GM18909 (cell line): ENCODE data around the gene TRAF3.

Source experiments
- ATAC-seq: cut with Tn5 transposase; IDR thresholded peaks from one replicate; pipeline ENCODE4 v1.9.1; 2021; ENCODE audit warnings: mild to moderate bottlenecking; ENCODE audit not compliant: unreplicated experiment, poor library complexity

TRAF3 gene

GRCh38 chr14:102902523-102903247 is 125.4 kb downstream of the TRAF3 start:
- ATAC-seq, result no peak

- no peak for ATAC-seq
These were observed 126.1 kb downstream of the TRAF3 start for GRCh38 chr14:102903248-102903888.

- no peak for ATAC-seq
These were observed 126.8 kb downstream of the TRAF3 start for GRCh38 chr14:102903889-102904512.

GRCh38 chr14:102905116-102906108 is 128.2 kb downstream of the TRAF3 start:
- ATAC-seq, result no peak

- ATAC-seq, result no peak
These were observed 129.5 kb downstream of the TRAF3 start for GRCh38 chr14:102906616-102907302.

- ATAC-seq, result no peak
These were observed 130.1 kb downstream of the TRAF3 start for GRCh38 chr14:102907303-102907844.

GRCh38 chr14:102907980-102908730 is 130.9 kb downstream of the TRAF3 start:
- no peak for ATAC-seq

GRCh38 chr14:102908766-102909455 is 131.7 kb downstream of the TRAF3 start:
- ATAC-seq, result no peak

- ATAC-seq, result no peak
These were observed 132.2 kb downstream of the TRAF3 start for GRCh38 chr14:102909462-102909861.

- no peak for ATAC-seq
These were observed 132.7 kb downstream of the TRAF3 start for GRCh38 chr14:102909911-102910310.

- no peak for ATAC-seq
These were observed 133.2 kb downstream of the TRAF3 start for GRCh38 chr14:102910442-102910841.

GRCh38 chr14:102911541-102911951 is 134.3 kb downstream of the TRAF3 start:
- ATAC-seq, result no peak

GRCh38 chr14:102911991-102912761 is 134.9 kb downstream of the TRAF3 start:
- no peak for ATAC-seq

GRCh38 chr14:102913341-102914211 is 136.3 kb downstream of the TRAF3 start:
- no peak for ATAC-seq

- no peak for ATAC-seq
These were observed 137.4 kb downstream of the TRAF3 start for GRCh38 chr14:102914474-102915291.
